SK-N-SH (cell line): ENCODE results near the gene NTM.

Experiments
- SIN3A ChIP-seq: IDR thresholded peaks from 2 replicates; pipeline ENCODE4 v1.6.1; 2012; ENCODE audit warnings: low read depth, mild to moderate bottlenecking, low read length, moderate library complexity, borderline replicate concordance
- TF ChIP-seq, protein P1 (sequence below): fragments of 200-600 bp; sonication (generic); IDR thresholded peaks from 2 replicates; pipeline ENCODE4 v1.6.1; 2017; ENCODE audit warnings: antibody characterized with exemption, mild to moderate bottlenecking, moderate library complexity

DNA sequence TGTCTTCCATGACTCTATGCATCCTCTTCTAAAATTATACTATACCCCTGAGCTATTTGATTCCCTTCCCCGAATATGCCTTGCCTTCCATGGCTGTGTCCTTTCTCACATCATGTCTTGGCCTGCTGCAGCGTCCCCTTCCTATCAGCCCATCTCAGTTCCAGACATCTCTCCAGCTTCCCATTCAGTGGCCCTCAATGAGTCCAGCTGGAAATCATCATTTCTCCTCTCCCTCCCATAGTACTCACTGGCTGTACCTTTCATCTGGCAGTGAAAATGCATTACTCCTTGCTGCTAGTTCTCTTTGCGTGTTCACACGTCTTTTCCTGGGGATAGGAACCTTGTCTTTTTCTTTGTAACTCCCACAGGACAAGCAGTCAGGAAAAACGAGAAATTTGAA, 486.8 kb downstream of the NTM start:
- TF ChIP-seq, protein P1, sequence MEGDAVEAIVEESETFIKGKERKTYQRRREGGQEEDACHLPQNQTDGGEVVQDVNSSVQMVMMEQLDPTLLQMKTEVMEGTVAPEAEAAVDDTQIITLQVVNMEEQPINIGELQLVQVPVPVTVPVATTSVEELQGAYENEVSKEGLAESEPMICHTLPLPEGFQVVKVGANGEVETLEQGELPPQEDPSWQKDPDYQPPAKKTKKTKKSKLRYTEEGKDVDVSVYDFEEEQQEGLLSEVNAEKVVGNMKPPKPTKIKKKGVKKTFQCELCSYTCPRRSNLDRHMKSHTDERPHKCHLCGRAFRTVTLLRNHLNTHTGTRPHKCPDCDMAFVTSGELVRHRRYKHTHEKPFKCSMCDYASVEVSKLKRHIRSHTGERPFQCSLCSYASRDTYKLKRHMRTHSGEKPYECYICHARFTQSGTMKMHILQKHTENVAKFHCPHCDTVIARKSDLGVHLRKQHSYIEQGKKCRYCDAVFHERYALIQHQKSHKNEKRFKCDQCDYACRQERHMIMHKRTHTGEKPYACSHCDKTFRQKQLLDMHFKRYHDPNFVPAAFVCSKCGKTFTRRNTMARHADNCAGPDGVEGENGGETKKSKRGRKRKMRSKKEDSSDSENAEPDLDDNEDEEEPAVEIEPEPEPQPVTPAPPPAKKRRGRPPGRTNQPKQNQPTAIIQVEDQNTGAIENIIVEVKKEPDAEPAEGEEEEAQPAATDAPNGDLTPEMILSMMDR = no peak
- TF ChIP-seq SIN3A = no peak
